GM23248 (cell line): Measurements from ENCODE around the gene KAT2B. TPM values are rescaled to one million over a fixed set of nuclear protein-coding genes. Genes with fewer than 3 reads are reported as not detected.

Source experiments
- DNase-seq: peaks from one replicate; pipeline ENCODE4 v3.0.0-alpha.2; 2015
- H2AFZ ChIP-seq: fragments of 200-600 bp; sonication (generic); 2 replicates; pipeline ENCODE4 v1.6.1; 2016; ENCODE audit warnings: antibody characterized with exemption
- H3F3A ChIP-seq: fragments of 200-600 bp; sonication (generic); 2 replicates; pipeline ENCODE4 v1.6.1; 2016; ENCODE audit warnings: mild to moderate bottlenecking, antibody characterized with exemption, mixed run types; ENCODE audit not compliant: insufficient read depth
- H3K27ac ChIP-seq: fragments of 200-600 bp; sonication (generic); 2 replicates; pipeline ENCODE4 v1.5.1; 2016; ENCODE audit warnings: mild to moderate bottlenecking
- H3K27me3 ChIP-seq: fragments of 200-600 bp; sonication (generic); replicated peaks from 2 replicates; pipeline ENCODE4 v1.6.1; 2016; ENCODE audit warnings: mild to moderate bottlenecking; ENCODE audit not compliant: insufficient read depth
- H3K36me3 ChIP-seq: fragments of 200-600 bp; sonication (generic); 2 replicates; pipeline ENCODE4 v1.6.1; 2016; ENCODE audit warnings: low read depth, mild to moderate bottlenecking
- H3K4me1 ChIP-seq: fragments of 200-600 bp; sonication (generic); 2 replicates; pipeline ENCODE4 v1.6.1; 2016; ENCODE audit warnings: mild to moderate bottlenecking; ENCODE audit not compliant: insufficient read depth
- H3K4me2 ChIP-seq: fragments of 200-600 bp; sonication (generic); one replicate; pipeline ENCODE4 v1.6.1; 2016; ENCODE audit warnings: mild to moderate bottlenecking; ENCODE audit not compliant: unreplicated experiment
- H3K4me3 ChIP-seq: fragments of 200-600 bp; sonication (generic); 2 replicates; pipeline ENCODE4 v1.5.1; 2016; ENCODE audit warnings: mild to moderate bottlenecking
- H3K79me2 ChIP-seq: fragments of 200-600 bp; sonication (generic); 2 replicates; pipeline ENCODE4 v1.6.1; 2016; ENCODE audit warnings: mild to moderate bottlenecking; ENCODE audit not compliant: insufficient read depth
- H3K9ac ChIP-seq: fragments of 200-600 bp; sonication (generic); 2 replicates; pipeline ENCODE4 v1.6.1; 2016; ENCODE audit warnings: mild to moderate bottlenecking
- H3K9me2 ChIP-seq: fragments of 200-600 bp; sonication (generic); 2 replicates; pipeline ENCODE4 v1.6.1; 2016; ENCODE audit warnings: mixed run types, mild to moderate bottlenecking, moderate library complexity; ENCODE audit not compliant: insufficient read depth
- H3K9me3 ChIP-seq: fragments of 200-600 bp; sonication (generic); one replicate; pipeline ENCODE4 v1.6.1; 2017; ENCODE audit warnings: low read depth
- H4K20me1 ChIP-seq: fragments of 200-600 bp; sonication (generic); 2 replicates; pipeline ENCODE4 v1.6.0; 2016; ENCODE audit not compliant: insufficient read depth
- EZH2 ChIP-seq: fragments of 200-600 bp; sonication (generic); IDR thresholded peaks from 2 replicates; pipeline ENCODE4 v1.6.1; 2018; ENCODE audit warnings: antibody characterized with exemption, mild to moderate bottlenecking; ENCODE audit not compliant: insufficient read depth, poor library complexity, severe bottlenecking
- EZH2phosphoT487 ChIP-seq: fragments of 200-600 bp; sonication (generic); IDR thresholded peaks from 2 replicates; pipeline ENCODE4 v1.6.1; 2018; ENCODE audit warnings: antibody characterized with exemption, moderate library complexity, mild to moderate bottlenecking, low read depth; ENCODE audit not compliant: insufficient read depth
- whole genome bisulfite sequencing, 2 experiments: methylation state at CpG; one replicate each; pipeline ENCODE4 v1.1.6; 2015 to 2017; ENCODE audit warnings: low lambda C conversion rate in 2 of 2, low coverage in 1 of 2; ENCODE audit errors: missing lambda C conversion rate in 2 of 2; 5-methylcytosine and 5-hydroxymethylcytosine counted together
- in situ Hi-C: fragments of 300-500 bp; cut with MboI; formaldehyde crosslinking; loops from 2 replicates; pipeline ENCODE4 v1.15.0; 2020
- polyA plus RNA-seq: library from polyadenylated mRNA; unstranded; fragments of >200 nt; fragmentation: Nextera tagmentation; extraction: Ambion mirVana; gene quantifications from 2 replicates; pipeline ENCODE4 v1.2.1, GENCODE V29; 2016
- total RNA-seq: library from RNA; depleted of rRNA; stranded (reverse); fragments of >200 nt; shearing (Covaris generic); gene quantifications from 2 replicates; pipeline ENCODE4 v1.2.3, GENCODE V29; 2014

The KAT2B gene
- total and polyA plus RNA-seq, 2 experiments from 2014 or later = 1.5 to 13.5 TPM

GRCh38 chr3:20105513-20106280 lies 65.5 kb downstream of the KAT2B start:
- WGBS, 2 experiments = 59 to 70% methylated on average over 7 of the region's 7 CpGs

GRCh38 chr3:20107722-20108121 lies 67.5 kb downstream of the KAT2B start:
- Histone ChIP-seq H3K36me3 (no peaks in the 10 kb centered on the region), H3K9ac (no peak overlapping the region), H3K27me3 (no peaks in the 10 kb centered on the region), H3K79me2 (no peaks in the 10 kb centered on the region), H3K9me3 (no peaks in the 10 kb centered on the region), H2AFZ (no peak overlapping the region), H3K4me1 (no peaks in the 10 kb centered on the region), H3K9me2 (no peaks in the 10 kb centered on the region), H3K4me2 (no peak overlapping the region), H4K20me1 (no peaks in the 10 kb centered on the region), H3F3A (no peaks in the 10 kb centered on the region), H3K27ac (no peak overlapping the region), H3K4me3 (no peak overlapping the region)
- WGBS, 2 experiments = 90 to 91% methylated on average over 5 of the region's 5 CpGs
- no peak for TF ChIP-seq EZH2
- TF ChIP-seq EZH2phosphoT487 = no peak
- in situ Hi-C loops = no loop called here
- no peak for DNase-seq

More at GRCh38 chr3:20105513-20106280, 65.5 kb downstream of the KAT2B start:
- in situ Hi-C loops = no loop called here
- Histone ChIP-seq H3K4me3 (no peak overlapping the region), H2AFZ (no peak overlapping the region), H3K79me2 (no peaks in the 10 kb centered on the region), H3F3A (no peaks in the 10 kb centered on the region), H3K27ac (no peak overlapping the region), H3K4me1 (no peaks in the 10 kb centered on the region), H3K4me2 (no peak overlapping the region), H3K36me3 (no peaks in the 10 kb centered on the region), H3K27me3 (no peaks in the 10 kb centered on the region), H3K9me2 (no peaks in the 10 kb centered on the region), H3K9me3 (no peaks in the 10 kb centered on the region), H4K20me1 (no peaks in the 10 kb centered on the region), H3K9ac (no peak overlapping the region)
- TF ChIP-seq EZH2 (no peak), EZH2phosphoT487 (no peak)
- no peak for DNase-seq

DNA sequence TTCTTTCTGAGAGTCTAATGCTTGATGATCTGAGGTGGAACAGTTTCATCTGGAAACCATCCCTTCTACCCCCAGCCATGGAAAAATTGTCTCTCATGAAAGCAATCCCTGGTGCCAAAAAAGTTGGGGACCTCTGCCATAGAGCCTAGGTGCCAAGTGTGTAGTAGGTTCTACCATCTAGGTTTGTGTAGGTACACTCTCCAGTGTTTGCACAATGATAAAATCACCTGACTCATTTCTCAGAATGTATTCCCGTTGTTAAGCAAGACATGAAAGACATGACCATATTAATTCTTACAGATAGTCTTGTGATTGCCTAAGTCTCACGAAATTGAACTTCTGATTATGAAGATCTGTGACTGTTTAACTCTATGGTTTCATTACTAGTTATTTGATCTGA lies 68.6 kb downstream of the KAT2B start:
- no peak overlapping the region for H3K9ac ChIP-seq
- TF ChIP-seq EZH2 (no peak), EZH2phosphoT487 (no peak)
- WGBS, 2 experiments = 57 to 73% methylated on average over 2 of the region's 2 CpGs
- no peaks in the 10 kb centered on the region for H4K20me1 ChIP-seq
- no peak overlapping the region for H2AFZ ChIP-seq
- H3K27me3 ChIP-seq = no peaks in the 10 kb centered on the region
- H3K9me3 ChIP-seq = no peaks in the 10 kb centered on the region
- H3K4me2 ChIP-seq = no peak overlapping the region
- H3K79me2 ChIP-seq = no peaks in the 10 kb centered on the region
- in situ Hi-C loops = no loop called here
- H3K27ac ChIP-seq = no peak overlapping the region
- H3K4me3 ChIP-seq = no peak overlapping the region
- DNase-seq = no peak
- H3K4me1 ChIP-seq = no peaks in the 10 kb centered on the region
- H3K9me2 ChIP-seq = no peaks in the 10 kb centered on the region
- no peaks in the 10 kb centered on the region for H3K36me3 ChIP-seq
- no peaks in the 10 kb centered on the region for H3F3A ChIP-seq

- Histone ChIP-seq H3K4me3 (no peak overlapping the region), H3K9me3 (no peaks in the 10 kb centered on the region)
- in situ Hi-C loops = no loop called here
These were observed 70.6 kb downstream of the KAT2B start for GRCh38 chr3:20110826-20111225.

More at GRCh38 chr3:20110826-20111225, 70.6 kb downstream of the KAT2B start:
- Histone ChIP-seq H4K20me1 (no peaks in the 10 kb centered on the region), H3F3A (no peaks in the 10 kb centered on the region), H3K27ac (no peak overlapping the region), H3K79me2 (no peaks in the 10 kb centered on the region), H3K4me1 (no peaks in the 10 kb centered on the region), H2AFZ (no peak overlapping the region), H3K9ac (no peak overlapping the region), H3K9me2 (no peaks in the 10 kb centered on the region), H3K4me2 (no peak overlapping the region), H3K27me3 (no peaks in the 10 kb centered on the region), H3K36me3 (no peaks in the 10 kb centered on the region)
- WGBS, 2 experiments = 98 to 99% methylated on average over 5 of the region's 5 CpGs
- no peak for DNase-seq
- TF ChIP-seq EZH2 (no peak), EZH2phosphoT487 (no peak)
